H54 (cell line): ENCODE data around the gene OSCAR.
"Not testable (repeated sequence)": the region's sequence is repeated elsewhere in the genome, so short reads cannot be mapped to it uniquely, and the experiment has no call there.

Source experiments
- DNase-seq: peaks from one replicate; pipeline ENCODE4 v3.0.0; 2011; ENCODE audit warnings: low spot score, mixed read lengths; ENCODE audit not compliant: insufficient read length
- FAIRE-seq: peaks from 3 replicates; lab custom pipeline; 2011; peaks lifted over from hg19 to GRCh38; lab: Jason Lieb, UNC
- POLR2A ChIP-seq: IDR thresholded peaks from 2 replicates; pipeline ENCODE4 v1.6.1; 2011; ENCODE audit warnings: low read depth, mild to moderate bottlenecking, low read length

The OSCAR gene

DNA sequence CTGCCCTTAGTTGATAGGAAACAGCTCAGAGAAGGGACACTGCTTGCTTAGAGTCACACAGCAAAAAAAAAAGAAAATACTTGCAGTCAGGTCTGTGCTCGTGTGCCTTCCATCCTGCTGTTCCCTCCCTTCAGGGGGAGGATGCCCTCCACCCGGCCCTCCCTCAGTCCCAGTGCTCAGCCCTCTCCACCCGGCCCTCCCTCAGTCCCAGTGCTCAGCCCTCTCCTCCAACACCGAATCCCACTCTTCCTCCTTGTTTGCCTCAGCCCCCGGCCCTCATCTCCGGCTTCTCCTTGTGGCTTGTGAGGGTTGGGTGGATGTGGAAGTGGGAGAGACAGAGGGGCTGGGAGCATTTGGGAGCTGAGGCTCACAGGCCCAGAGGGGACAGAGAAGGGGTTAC is 9.0 kb upstream of the OSCAR start:
- FAIRE-seq (no peak), DNase-seq (no peak)
- no peak for TF ChIP-seq POLR2A

DNA sequence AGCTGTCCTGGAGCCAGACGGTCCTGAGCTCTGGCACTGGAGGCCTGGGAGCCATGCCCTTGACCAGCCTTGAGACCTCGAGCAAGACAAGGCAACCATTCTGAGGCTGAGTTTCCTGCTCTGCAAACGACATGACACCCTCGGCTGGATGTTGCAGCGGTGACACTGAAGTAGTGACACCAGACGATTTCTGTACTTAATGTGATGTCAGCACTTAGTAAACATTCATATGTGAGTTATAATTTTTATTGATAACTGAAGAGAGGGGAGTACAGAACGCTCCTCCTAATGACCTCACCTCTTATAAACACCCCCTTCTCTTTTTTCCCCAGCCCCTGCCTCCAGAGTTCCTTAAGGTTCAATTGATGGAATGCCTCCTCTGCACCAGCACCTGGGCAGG is 7.9 kb upstream of the OSCAR start:
- DNase-seq (no peak), FAIRE-seq (no peak)
- no peak for TF ChIP-seq POLR2A

DNA sequence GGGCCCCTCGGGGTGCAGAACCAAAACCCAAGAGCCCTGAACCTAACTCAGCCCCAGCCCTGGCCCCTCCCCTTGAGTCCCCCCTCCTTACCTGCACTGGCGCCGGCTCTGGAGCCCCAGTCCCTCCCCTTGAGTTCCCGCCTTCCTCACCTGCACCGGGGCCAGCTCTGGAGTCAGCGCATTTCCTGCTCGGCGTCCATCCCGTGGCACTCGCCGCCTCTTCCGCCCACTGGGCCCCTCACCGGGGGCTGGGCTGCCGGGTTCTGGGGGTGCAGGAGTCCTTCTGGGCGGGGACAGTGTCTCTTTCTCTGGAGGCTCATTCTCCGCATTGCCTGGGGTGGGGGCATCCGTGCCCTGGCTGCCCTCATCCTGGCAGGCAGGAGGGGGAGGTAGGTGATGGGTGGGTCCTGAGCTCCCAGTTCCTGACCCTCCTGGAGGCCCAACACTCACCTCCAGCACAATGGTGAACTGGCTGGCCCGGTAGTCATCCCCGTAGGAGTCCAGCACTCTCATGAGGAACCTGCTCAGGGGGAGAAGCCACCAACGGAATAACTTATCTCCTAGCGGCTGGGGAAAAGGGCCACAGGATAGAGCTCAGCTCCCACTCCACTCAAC is 7.4 kb upstream of the OSCAR start:
- TF ChIP-seq POLR2A: no peak
- FAIRE-seq (no peak), DNase-seq (no peak)

DNA sequence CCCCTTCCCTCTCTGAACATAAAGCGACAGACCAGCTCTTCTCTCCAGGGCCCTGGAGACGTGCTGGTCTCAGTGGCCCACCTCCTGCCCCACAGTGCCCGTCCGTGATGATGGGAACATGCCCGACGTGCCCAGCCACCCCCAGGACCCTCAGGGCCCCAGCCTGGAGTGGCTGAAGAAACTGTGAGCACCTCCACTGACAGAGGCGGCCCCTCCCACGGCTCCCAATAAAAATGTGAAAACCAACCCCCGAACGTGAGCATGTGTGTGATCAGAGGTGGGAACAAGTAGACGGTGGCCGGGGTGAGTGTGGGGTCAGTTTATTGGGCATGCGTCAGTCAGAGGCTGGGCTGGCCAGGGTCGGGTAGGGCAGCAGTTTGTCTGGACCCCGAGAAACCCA is 6.1 kb upstream of the OSCAR start:
- FAIRE-seq (no peak), DNase-seq (no peak)
- no peak for TF ChIP-seq POLR2A

DNA sequence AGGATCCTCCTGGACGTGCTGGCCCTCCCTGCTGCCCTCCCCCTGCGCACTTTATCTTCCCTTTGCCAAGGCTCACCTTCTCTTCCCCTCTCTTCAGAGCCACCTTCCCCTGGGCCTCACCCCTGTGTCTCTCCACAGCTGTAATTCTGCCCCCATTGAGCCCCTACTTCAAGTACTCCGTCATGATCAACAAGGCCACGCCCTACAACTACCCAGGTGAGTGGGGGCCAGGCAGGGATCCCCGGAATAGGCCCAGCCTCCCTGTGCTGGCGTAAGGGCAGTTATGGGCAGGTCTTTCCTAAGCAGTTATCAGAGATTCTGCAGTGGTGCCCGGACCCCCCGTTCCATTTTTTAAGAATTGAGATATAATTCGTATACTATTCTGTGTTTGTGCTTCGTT is 5.2 kb upstream of the OSCAR start:
- TF ChIP-seq POLR2A: no peak
- FAIRE-seq (no peak), DNase-seq (no peak)

DNA sequence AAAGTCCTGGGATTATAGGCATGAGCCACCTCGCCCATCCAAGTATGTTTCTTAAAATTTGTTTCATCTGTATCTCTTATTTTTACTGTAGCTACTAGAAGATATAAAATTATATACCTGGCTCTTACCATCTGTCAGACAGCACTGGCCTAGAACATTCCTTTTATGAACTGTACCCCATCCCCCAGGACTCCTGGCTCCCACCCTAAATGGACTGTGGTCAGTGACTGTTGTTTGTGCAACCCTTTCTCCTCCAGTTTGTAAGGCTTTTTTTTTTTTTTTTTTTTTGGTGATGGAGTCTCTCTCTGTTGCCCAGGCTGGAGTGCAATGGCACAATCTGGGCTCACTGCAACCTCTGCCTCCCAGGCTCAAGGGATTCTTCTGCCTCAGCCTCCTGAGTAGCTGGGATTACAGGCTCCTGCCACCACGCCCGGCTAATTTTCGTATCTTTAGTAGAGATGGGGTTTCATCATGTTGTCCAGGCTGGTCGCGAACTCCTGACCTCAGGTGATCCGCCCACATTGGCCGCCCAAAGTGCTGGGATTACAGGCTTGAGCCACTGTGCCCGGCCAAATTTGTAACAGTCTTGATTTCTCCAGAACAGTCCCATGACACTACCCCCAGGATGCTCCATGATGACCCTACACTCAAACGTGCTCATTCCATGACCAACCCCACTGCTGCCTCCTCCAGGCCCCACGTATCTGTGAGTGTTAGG is 4.6 kb upstream of the OSCAR start:
- FAIRE-seq (no peak), DNase-seq (no peak)
- TF ChIP-seq POLR2A: no peak

DNA sequence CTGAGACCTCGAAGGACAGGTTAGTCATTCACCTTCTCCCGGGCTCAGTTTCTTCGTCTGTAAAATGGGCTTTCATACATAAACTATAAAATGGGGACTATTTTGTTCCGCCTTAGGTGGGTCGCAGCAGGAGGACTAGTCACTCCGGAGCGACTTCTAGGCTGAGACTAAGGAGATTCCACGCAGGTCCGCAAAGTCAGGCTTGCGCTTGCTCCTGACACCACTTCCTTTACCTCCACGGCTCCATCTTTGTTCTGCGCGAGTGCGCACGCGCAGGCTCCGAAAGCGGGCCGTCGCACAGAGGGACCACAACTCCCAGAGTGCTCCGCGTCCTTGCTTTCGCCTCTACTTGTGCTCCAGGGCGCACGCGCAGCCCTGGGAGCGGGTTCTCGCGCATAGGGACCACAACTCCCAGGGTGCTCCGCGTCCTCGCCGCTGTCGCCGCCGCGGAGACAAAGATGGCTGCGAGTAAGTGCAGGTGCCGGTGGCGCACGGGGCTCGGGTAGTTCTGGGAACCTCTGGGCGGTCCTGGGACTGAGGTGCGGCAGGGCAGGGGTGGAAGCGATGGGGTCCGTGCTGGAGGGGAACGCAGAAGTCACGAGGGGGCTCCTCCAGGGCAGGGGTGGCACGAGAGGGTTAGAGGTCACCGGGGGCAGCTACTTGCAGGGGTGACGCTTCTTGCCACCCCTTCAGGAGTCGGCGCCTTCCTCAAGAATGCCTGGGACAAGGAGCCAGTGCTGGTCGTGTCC is 2.0 kb upstream of the OSCAR start, which contains the start of gene NDUFA3:
NDUFA3 (plus strand) TSS at position 435 of the 749 bp plus-strand sequence; CDS start at position 459, 24 bp downstream.
- DNase-seq (peak; percentile 100), FAIRE-seq (peak; percentile 86)
- TF ChIP-seq POLR2A: peak; percentile 79

DNA sequence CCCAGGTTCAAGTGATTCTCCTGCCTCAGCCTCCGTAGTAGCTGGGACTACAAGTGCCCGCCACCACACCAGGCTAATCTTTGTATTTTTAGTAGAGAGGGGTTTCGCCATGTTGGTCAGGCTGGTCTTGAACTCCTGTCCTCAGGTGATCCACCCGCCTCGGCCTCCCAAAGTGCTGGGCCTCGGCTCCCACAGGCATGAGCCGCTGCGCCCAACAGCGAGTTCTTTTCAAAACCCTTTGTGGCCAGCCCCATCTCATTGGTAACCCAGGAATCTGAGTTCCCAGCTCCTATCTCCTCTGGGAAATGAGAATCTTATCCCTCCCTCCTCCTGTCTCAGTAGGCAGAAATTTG is 724 bp downstream of the OSCAR start:
- not testable (repeated sequence) for FAIRE-seq, DNase-seq

DNA sequence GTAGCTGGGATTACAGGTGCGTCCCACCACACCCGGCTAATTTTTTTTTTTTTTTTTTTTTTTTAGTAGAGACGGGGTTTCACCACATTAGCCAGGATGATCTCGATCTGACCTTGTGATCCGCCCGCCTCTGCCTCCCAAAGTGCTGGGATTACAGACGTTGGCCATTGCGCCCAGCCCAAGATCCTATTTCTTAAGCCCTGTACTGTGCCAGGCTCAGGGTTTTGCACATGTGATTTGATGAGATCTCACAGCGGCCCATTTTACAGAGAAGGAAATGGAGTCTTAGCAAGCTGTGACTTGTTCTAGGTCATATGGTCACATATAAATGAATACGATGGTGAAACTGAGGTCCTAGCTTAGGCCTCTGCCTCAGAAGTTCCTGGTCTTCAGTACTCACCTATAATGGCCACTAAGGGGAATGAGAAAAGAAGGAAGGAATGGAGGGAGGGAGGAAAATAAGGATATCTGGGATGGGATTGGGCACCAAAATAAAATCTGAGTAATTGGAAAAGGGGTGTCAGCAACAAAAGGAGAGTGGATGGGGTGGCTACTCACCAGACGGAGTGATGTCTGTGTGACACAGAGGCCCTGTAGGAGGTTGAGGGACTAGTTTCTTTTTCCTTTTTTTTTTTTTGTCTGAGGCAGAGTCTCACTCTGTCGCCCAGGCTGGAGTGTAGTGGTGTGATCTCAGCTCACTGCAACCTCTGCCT is 1.3 kb downstream of the OSCAR start:
- no peak for DNase-seq
- FAIRE-seq: no peak
- no peak for TF ChIP-seq POLR2A

DNA sequence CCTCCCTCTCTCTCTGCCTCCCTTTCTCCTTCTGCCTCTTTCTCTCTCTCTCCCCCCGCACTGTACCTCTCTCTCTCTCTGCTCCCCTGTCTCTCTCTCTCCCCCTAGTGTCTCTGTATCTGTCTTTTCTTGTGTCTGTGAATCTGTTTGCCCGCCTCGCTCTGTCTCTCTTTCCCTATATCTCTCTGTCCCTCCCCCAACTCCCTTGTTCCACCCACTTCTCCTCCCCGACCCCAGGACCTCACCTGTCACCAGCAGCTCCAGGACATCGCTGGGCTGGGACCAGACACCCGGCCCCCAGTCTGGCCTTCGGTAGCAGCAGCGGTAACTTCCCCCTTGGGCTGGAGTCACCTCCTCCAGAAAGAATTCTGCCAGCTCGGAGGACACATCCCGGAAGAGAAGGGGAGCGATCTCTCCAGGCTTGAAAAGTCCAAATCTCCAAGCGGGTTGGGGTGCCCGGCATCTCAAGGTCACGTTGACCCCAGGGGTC is 3.9 kb downstream of the OSCAR start:
- FAIRE-seq: no peak
- no peak for TF ChIP-seq POLR2A
- no peak for DNase-seq

DNA sequence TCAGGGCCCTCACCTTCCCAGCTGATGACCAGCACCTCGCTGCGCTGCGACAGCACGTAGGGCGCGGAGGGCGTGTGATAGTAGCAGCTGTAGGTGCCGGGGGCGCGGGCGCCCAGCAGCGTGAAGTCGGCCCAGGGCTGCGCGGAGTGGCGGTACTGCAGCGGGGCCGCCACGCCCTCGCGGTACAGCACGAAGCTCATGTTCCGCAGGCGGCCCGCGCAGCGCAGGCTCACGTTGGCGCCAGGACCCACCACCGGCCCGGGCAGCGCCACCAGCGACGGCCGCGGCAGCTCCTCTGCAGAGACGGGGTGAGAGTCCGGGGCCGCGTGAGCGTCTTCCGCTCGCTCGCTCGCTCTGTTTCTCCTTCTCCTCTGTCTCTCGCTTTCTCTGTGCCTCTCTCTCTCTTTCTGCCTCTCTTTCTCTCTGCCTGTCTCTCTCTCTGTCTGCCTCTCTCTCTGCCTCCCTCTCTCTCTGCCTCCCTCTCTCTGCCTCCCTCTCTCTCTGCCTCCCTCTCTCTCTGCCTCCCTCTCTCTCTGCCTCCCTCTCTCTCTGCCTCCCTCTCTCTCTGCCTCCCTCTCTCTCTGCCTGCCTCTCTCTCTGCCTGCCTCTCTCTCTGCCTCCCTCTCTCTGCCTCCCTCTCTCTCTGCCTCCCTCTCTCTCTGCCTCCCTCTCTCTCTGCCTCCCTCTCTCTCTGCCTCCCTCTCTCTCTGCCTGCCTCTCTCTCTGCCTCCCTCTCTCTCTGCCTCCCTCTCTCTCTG is 4.6 kb downstream of the OSCAR start:
- FAIRE-seq: not testable (repeated sequence)

DNA sequence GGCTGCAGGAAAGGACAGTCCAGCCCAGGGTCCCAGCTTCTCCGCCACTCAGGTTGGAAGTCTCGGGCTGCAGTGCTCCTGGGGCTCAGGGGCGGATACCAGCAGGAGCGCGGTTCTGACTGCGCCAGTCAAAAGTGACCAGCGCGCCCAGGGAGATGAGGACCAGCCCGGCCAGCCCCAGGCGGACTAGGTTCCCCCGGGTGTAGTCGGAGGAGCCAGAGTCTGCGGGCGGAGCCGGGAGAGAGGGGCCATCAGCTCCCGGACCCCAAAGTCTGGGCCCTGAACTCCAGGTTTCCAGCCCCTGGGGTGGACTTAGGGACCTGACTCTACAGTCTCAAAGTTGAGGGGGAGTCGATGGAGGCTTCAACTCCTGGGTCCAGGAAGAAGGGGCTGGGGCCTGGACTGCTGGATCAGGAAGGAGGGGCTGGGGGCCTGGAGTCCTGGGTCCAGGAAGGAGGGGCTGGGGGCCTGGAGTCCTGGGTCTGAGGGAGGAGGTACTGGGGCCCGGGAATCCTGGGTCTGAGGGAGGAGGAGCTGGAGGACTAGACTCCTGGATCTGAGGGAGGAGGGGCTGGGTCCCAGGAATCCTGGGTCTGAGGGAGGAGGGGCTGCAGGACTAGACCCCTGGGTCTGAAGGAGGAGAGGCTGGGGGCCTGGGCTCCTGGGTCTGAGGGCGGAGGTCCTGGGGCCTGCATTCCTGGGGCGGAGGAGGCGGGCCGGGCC is 5.3 kb downstream of the OSCAR start:
- no peak for TF ChIP-seq POLR2A
- FAIRE-seq (no peak), DNase-seq (no peak)

More for the DNA sequence above, 4.6 kb downstream of the OSCAR start:
- DNase-seq: not testable (repeated sequence)

DNA sequence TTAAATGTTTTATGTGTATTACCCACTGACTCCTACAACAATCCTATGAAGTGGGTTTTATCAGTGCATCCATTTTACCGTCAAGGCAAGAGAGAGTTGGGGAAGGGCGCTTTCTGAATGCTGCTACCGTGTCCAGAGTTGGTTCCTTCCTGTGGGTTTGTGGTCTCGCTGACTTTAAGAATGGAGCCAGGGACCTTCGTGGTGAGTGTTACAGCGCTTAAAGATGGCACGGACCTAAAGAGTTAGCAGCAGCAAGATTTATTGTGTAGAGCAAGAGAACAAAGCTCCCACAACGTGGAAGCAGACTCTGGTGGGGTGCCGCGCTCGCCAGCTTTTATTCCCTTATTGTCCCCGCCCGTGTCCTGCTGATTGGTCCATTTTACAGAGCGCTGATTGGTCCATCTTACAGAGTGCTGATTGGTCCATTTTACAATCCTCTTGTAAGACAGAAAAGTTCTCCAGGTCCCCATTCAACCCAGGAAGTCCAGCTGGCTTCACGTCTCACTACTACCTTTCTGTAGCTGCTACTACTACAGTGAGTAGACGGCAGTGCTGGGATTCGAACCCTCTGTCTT is 6.1 kb downstream of the OSCAR start:
- no peak for TF ChIP-seq POLR2A
- no peak for DNase-seq
- no peak for FAIRE-seq
